Activated T-cell treated with anti-CD3 and anti-CD28 coated beads, Interleukin-2, amount 50 U/mL, for 24 hours (primary cell): ENCODE data around the gene WNT7B.
"Not testable (repeated sequence)": the region's sequence is repeated elsewhere in the genome, so short reads cannot be mapped to it uniquely, and the experiment has no call there.

Source experiments
- DNase-seq: peaks from one replicate; pipeline ENCODE4 v3.0.0-alpha.2; 2020
- H3K27ac Mint-ChIP-seq: 2 replicates; pipeline ENCODE4 v1.8.0; 2020; ENCODE audit warnings: mild to moderate bottlenecking, mixed read lengths
- H3K27me3 Mint-ChIP-seq: 2 replicates; pipeline ENCODE4 v1.8.0; 2020; ENCODE audit warnings: mixed read lengths
- H3K36me3 Mint-ChIP-seq: 2 replicates; pipeline ENCODE4 v1.8.0; 2020; ENCODE audit warnings: low read depth, mixed read lengths
- H3K4me1 Mint-ChIP-seq: 2 replicates; pipeline ENCODE4 v1.8.0; 2020; ENCODE audit warnings: low read depth, mixed read lengths
- H3K4me3 Mint-ChIP-seq: 2 replicates; pipeline ENCODE4 v1.8.0; 2020; ENCODE audit warnings: mild to moderate bottlenecking, moderate library complexity, mixed read lengths
- H3K9me3 Mint-ChIP-seq: 2 replicates; pipeline ENCODE4 v1.8.0; 2020; ENCODE audit warnings: mixed read lengths

Gene WNT7B

GRCh38 chr22:46011627-46012181, 34.7 kb upstream of the WNT7B start:
- peaks cover 1% of the 10 kb centered on the region for H3K36me3 Mint-ChIP-seq
- H3K27me3 Mint-ChIP-seq = no peaks in the 10 kb centered on the region
- DNase-seq = no peak
- H3K9me3 Mint-ChIP-seq = peaks cover 10% of the 10 kb centered on the region
- no peak overlapping the region for H3K4me3 Mint-ChIP-seq
- peaks cover 11% of the 10 kb centered on the region for H3K4me1 Mint-ChIP-seq
- no peak overlapping the region for H3K27ac Mint-ChIP-seq

GRCh38 chr22:46010951-46011626, 34.1 kb upstream of the WNT7B start:
- Mint-ChIP-seq H3K4me1 (peaks cover 17% of the 10 kb centered on the region), H3K27me3 (peaks cover 4% of the 10 kb centered on the region), H3K9me3 (peaks cover 10% of the 10 kb centered on the region), H3K4me3 (no peak overlapping the region), H3K27ac (no peak overlapping the region), H3K36me3 (peaks cover 1% of the 10 kb centered on the region)
- no peak for DNase-seq

- Mint-ChIP-seq H3K4me1 (peaks cover 20% of the 10 kb centered on the region), H3K27me3 (peaks cover 4% of the 10 kb centered on the region), H3K27ac (no peak overlapping the region), H3K36me3 (peaks cover 1% of the 10 kb centered on the region), H3K9me3 (peaks cover 10% of the 10 kb centered on the region), H3K4me3 (no peak overlapping the region)
- no peak for DNase-seq
Measured at GRCh38 chr22:46010207-46010867, 33.4 kb upstream of the WNT7B start.

GRCh38 chr22:46009730-46010129, 32.8 kb upstream of the WNT7B start:
- H3K4me3 Mint-ChIP-seq = no peak overlapping the region
- peaks cover 21% of the 10 kb centered on the region for H3K4me1 Mint-ChIP-seq
- no peak overlapping the region for H3K27ac Mint-ChIP-seq
- H3K27me3 Mint-ChIP-seq = peaks cover 4% of the 10 kb centered on the region
- peaks cover 10% of the 10 kb centered on the region for H3K9me3 Mint-ChIP-seq
- no peak for DNase-seq
- H3K36me3 Mint-ChIP-seq = peaks cover 1% of the 10 kb centered on the region

GRCh38 chr22:46008836-46009596, 32.1 kb upstream of the WNT7B start:
- H3K36me3 Mint-ChIP-seq = peaks cover 1% of the 10 kb centered on the region
- peaks cover 10% of the 10 kb centered on the region for H3K9me3 Mint-ChIP-seq
- DNase-seq = no peak
- no peak overlapping the region for H3K27ac Mint-ChIP-seq
- peaks cover 26% of the 10 kb centered on the region for H3K4me1 Mint-ChIP-seq
- no peak overlapping the region for H3K4me3 Mint-ChIP-seq
- peaks cover 4% of the 10 kb centered on the region for H3K27me3 Mint-ChIP-seq

- H3K27me3 Mint-ChIP-seq = peaks cover 4% of the 10 kb centered on the region
- H3K27ac Mint-ChIP-seq = no peak overlapping the region
- H3K4me1 Mint-ChIP-seq = peaks cover 23% of the 10 kb centered on the region
- H3K4me3 Mint-ChIP-seq = no peak overlapping the region
- peaks cover 10% of the 10 kb centered on the region for H3K9me3 Mint-ChIP-seq
- no peak for DNase-seq
- H3K36me3 Mint-ChIP-seq = no peaks in the 10 kb centered on the region
Measured at GRCh38 chr22:46008291-46008690, 31.3 kb upstream of the WNT7B start.

- peaks cover 10% of the 10 kb centered on the region for H3K9me3 Mint-ChIP-seq
- H3K36me3 Mint-ChIP-seq = no peaks in the 10 kb centered on the region
- DNase-seq = no peak
- no peak overlapping the region for H3K27ac Mint-ChIP-seq
- peaks cover 4% of the 10 kb centered on the region for H3K27me3 Mint-ChIP-seq
- H3K4me3 Mint-ChIP-seq = no peak overlapping the region
- H3K4me1 Mint-ChIP-seq = peaks cover 19% of the 10 kb centered on the region
Measured at GRCh38 chr22:46007848-46008261, 30.9 kb upstream of the WNT7B start.

GRCh38 chr22:46007003-46007847, 30.3 kb upstream of the WNT7B start:
- Mint-ChIP-seq H3K9me3 (peaks cover 10% of the 10 kb centered on the region), H3K4me3 (no peak overlapping the region), H3K27ac (no peak overlapping the region), H3K4me1 (peaks cover 18% of the 10 kb centered on the region), H3K27me3 (peaks cover 4% of the 10 kb centered on the region), H3K36me3 (no peaks in the 10 kb centered on the region)
- DNase-seq = no peak

GRCh38 chr22:46006379-46007002, 29.5 kb upstream of the WNT7B start:
- H3K27me3 Mint-ChIP-seq = peaks cover 4% of the 10 kb centered on the region
- H3K4me3 Mint-ChIP-seq = no peak overlapping the region
- peaks cover 10% of the 10 kb centered on the region for H3K9me3 Mint-ChIP-seq
- H3K27ac Mint-ChIP-seq = peak overlapping the region; percentile 17
- DNase-seq = peak; percentile 91
- H3K4me1 Mint-ChIP-seq = peaks cover 18% of the 10 kb centered on the region
- H3K36me3 Mint-ChIP-seq = no peaks in the 10 kb centered on the region

GRCh38 chr22:46005116-46005705, 28.2 kb upstream of the WNT7B start:
- H3K9me3 Mint-ChIP-seq, DNase-seq, H3K27me3 Mint-ChIP-seq, H3K27ac Mint-ChIP-seq, H3K4me3 Mint-ChIP-seq, H3K36me3 Mint-ChIP-seq: not testable (repeated sequence)
- peaks cover 18% of the 10 kb centered on the region for H3K4me1 Mint-ChIP-seq

- peak overlapping the region; percentile 11 for H3K27ac Mint-ChIP-seq
- peaks cover 18% of the 10 kb centered on the region for H3K4me1 Mint-ChIP-seq
- H3K9me3 Mint-ChIP-seq = peaks cover 2% of the 10 kb centered on the region
- no peak for DNase-seq
- H3K36me3 Mint-ChIP-seq = no peaks in the 10 kb centered on the region
- peaks cover 4% of the 10 kb centered on the region for H3K27me3 Mint-ChIP-seq
- no peak overlapping the region for H3K4me3 Mint-ChIP-seq
Measured at GRCh38 chr22:46004105-46004866, 27.3 kb upstream of the WNT7B start.

GRCh38 chr22:46003271-46004091, 26.5 kb upstream of the WNT7B start:
- H3K4me3 Mint-ChIP-seq = no peak overlapping the region

More at GRCh38 chr22:46003271-46004091, 26.5 kb upstream of the WNT7B start:
- no peaks in the 10 kb centered on the region for H3K9me3 Mint-ChIP-seq
- H3K4me1 Mint-ChIP-seq = peaks cover 18% of the 10 kb centered on the region
- DNase-seq = no peak
- no peak overlapping the region for H3K27ac Mint-ChIP-seq
- H3K27me3 Mint-ChIP-seq = peaks cover 4% of the 10 kb centered on the region
- H3K36me3 Mint-ChIP-seq = no peaks in the 10 kb centered on the region
